Retinal pigment epithelial cell (primary cell): ENCODE measurements around the gene XXYLT1.

Source experiments
- DNase-seq: peaks from one replicate; pipeline ENCODE4 v3.0.0-alpha.2; 2010; ENCODE audit warnings: low read depth
- H3K4me3 ChIP-seq: 2 replicates; pipeline ENCODE4 v1.5.1; 2011; ENCODE audit warnings: mild to moderate bottlenecking, low read length, control low read depth, moderate library complexity
- CTCF ChIP-seq: conservative IDR thresholded peaks from 2 replicates; pipeline ENCODE4 v1.5.1; 2011; ENCODE audit warnings: low read depth, low read length, control low read depth, inconsistent platforms

Gene XXYLT1

GRCh38 chr3:195155570-195156241 is 115.3 kb downstream of the XXYLT1 start:
- no peak for DNase-seq
- no peak for TF ChIP-seq CTCF
- H3K4me3 ChIP-seq: no peak overlapping the region

GRCh38 chr3:195154793-195155535 is 116.0 kb downstream of the XXYLT1 start:
- H3K4me3 ChIP-seq: no peak overlapping the region
- peak; percentile 90 for DNase-seq
- TF ChIP-seq CTCF: no peak

GRCh38 chr3:195154111-195154791 is 116.7 kb downstream of the XXYLT1 start:
- DNase-seq: no peak
- no peak overlapping the region for H3K4me3 ChIP-seq
- TF ChIP-seq CTCF: no peak

GRCh38 chr3:195153653-195154052 is 117.3 kb downstream of the XXYLT1 start:
- no peak overlapping the region for H3K4me3 ChIP-seq
- no peak for DNase-seq
- TF ChIP-seq CTCF: no peak

- no peak for DNase-seq
- TF ChIP-seq CTCF: no peak
- H3K4me3 ChIP-seq: no peak overlapping the region
Measured at GRCh38 chr3:195153130-195153529, 117.8 kb downstream of the XXYLT1 start.

- DNase-seq: peak; percentile 78
Measured at GRCh38 chr3:195151866-195152541, 119.0 kb downstream of the XXYLT1 start.

More at GRCh38 chr3:195151866-195152541, 119.0 kb downstream of the XXYLT1 start:
- TF ChIP-seq CTCF: no peak
- H3K4me3 ChIP-seq: no peak overlapping the region
